GM12878 (cell line): ENCODE measurements around the gene KCNK17. TPM values are rescaled to one million over a fixed set of nuclear protein-coding genes. Genes with fewer than 3 reads are reported as not detected.

ENCODE experiments used
- ATAC-seq: fragments of 200-7000 bp; cut with Tn5 transposase; 3 replicates; pipeline ENCODE4 v1.9.1; 2020; ENCODE audit warnings: mild to moderate bottlenecking, moderate library complexity
- BruUV-seq: library from RNA; stranded (reverse); fragments of 400-500 nt; replicated peaks from 2 replicates; lab custom pipeline; 2021; lab: Mats Ljungman, UMichigan
- CTCF ChIA-PET: fragments of 300-600 bp; sonication (Branson Sonifier 250); formaldehyde crosslinking; extraction: SDS; loops from one replicate; lab custom pipeline; 2021; ENCODE audit warnings: inconsistent platforms; lab: Yijun Ruan, JAX
- POLR2A ChIA-PET: fragments of 350-600 bp; formaldehyde crosslinking; extraction: SDS; loops from one replicate; lab custom pipeline; 2021; ENCODE audit warnings: inconsistent platforms; lab: Charles Lee
- RAD21 ChIA-PET: fragments of 300-600 bp; sonication (Branson Sonifier 250); formaldehyde crosslinking; loops from one replicate; lab custom pipeline; 2023; ENCODE audit warnings: antibody characterized with exemption; ENCODE audit not compliant: unreplicated experiment; lab: Charles Lee
- SMC1A ChIA-PET: fragments of 300-600 bp; sonication (Branson Sonifier 250); formaldehyde crosslinking; loops from one replicate; lab custom pipeline; 2023; ENCODE audit not compliant: unreplicated experiment, uncharacterized antibody; lab: Charles Lee
- DNase-seq: peaks from one replicate; pipeline ENCODE4 v3.0.0-alpha.2; 2011; ENCODE audit warnings: low read depth, low spot score
- FAIRE-seq: peaks from 3 replicates; lab custom pipeline; 2011; peaks lifted over from hg19 to GRCh38; lab: Jason Lieb, UNC
- H2AFZ ChIP-seq: 2 replicates; pipeline ENCODE4 v1.6.0; 2011; ENCODE audit warnings: low read depth, low read length, control low read depth; ENCODE audit not compliant: control insufficient read depth
- H3K27ac ChIP-seq: 2 replicates; pipeline ENCODE4 v1.5.1; 2011; ENCODE audit warnings: control low read depth; ENCODE audit not compliant: control insufficient read depth, insufficient read depth
- H3K27me3 ChIP-seq, 2 experiments: replicated peaks in 1 of 2; 2 replicates each; pipeline versions ENCODE4 v1.6.0 to v1.6.1; 2011; ENCODE audit warnings: low read length in 1 of 2; ENCODE audit not compliant: control insufficient read depth in 2 of 2, insufficient read depth in 2 of 2
- H3K36me3 ChIP-seq, 2 experiments: 2 replicates each; pipeline ENCODE4 v1.5.1; 2011; ENCODE audit warnings: low read length in 1 of 2; ENCODE audit not compliant: control insufficient read depth in 2 of 2, insufficient read depth in 2 of 2
- H3K4me1 ChIP-seq: 2 replicates; pipeline ENCODE4 v1.6.1; 2011; ENCODE audit warnings: mild to moderate bottlenecking, low read length, moderate library complexity, mixed read lengths; ENCODE audit not compliant: control insufficient read depth, insufficient read depth
- H3K4me2 ChIP-seq: 2 replicates; pipeline ENCODE4 v1.6.0; 2011; ENCODE audit warnings: control low read depth; ENCODE audit not compliant: control insufficient read depth, insufficient read depth
- H3K4me3 ChIP-seq: fragments of 200-600 bp; sonication (generic); 2 replicates; pipeline ENCODE4 v1.5.1; 2016
- H3K79me2 ChIP-seq: 2 replicates; pipeline ENCODE4 v1.6.0; 2011; ENCODE audit warnings: low read length; ENCODE audit not compliant: control insufficient read depth, insufficient read depth
- H3K9ac ChIP-seq: 2 replicates; pipeline ENCODE4 v1.8.0; 2011; ENCODE audit warnings: low read length, control low read depth, mixed read lengths; ENCODE audit not compliant: control insufficient read depth, insufficient read depth
- H3K9me3 ChIP-seq: replicated peaks from 3 replicates; pipeline ENCODE4 v1.5.1; 2011; ENCODE audit warnings: mild to moderate bottlenecking, low read length; ENCODE audit not compliant: control insufficient read depth, insufficient read depth
- H4K20me1 ChIP-seq: 2 replicates; pipeline ENCODE4 v1.6.0; 2011; ENCODE audit not compliant: control insufficient read depth, insufficient read depth
- BCL11A ChIP-seq: IDR thresholded peaks from 2 replicates; pipeline ENCODE4 v1.6.1; 2011; ENCODE audit warnings: low read depth, low read length
- EZH2 ChIP-seq: IDR thresholded peaks from 2 replicates; pipeline ENCODE4 v1.6.1; 2012; ENCODE audit warnings: low read depth, mild to moderate bottlenecking, control low read depth, inconsistent platforms, low read length, borderline replicate concordance; ENCODE audit not compliant: control insufficient read depth
- GATAD2B ChIP-seq: fragments of 450-650 bp; conservative IDR thresholded peaks from 2 replicates; pipeline ENCODE4 v1.6.1; 2017; ENCODE audit warnings: low read depth, mild to moderate bottlenecking, moderate library complexity
- KLF5 ChIP-seq: fragments of 450-650 bp; IDR thresholded peaks from 2 replicates; pipeline ENCODE4 v1.6.1; 2014; ENCODE audit warnings: mild to moderate bottlenecking; ENCODE audit not compliant: partially characterized antibody
- POU2F2 ChIP-seq: IDR thresholded peaks from 3 replicates; pipeline ENCODE4 v1.6.1; 2011; ENCODE audit warnings: low read depth, mild to moderate bottlenecking, low read length, borderline replicate concordance
- WGBS: methylation state at CpG from one replicate; pipeline ENCODE4 v1.1.6; 2016; ENCODE audit warnings: low lambda C conversion rate; ENCODE audit not compliant: insufficient replicate concordance, insufficient coverage; ENCODE audit errors: missing lambda C conversion rate; 5-methylcytosine and 5-hydroxymethylcytosine counted together
- in situ Hi-C: fragments of 300-500 bp; cut with MboI; formaldehyde crosslinking; loops from 9 replicates; pipeline ENCODE4 v1.14.3; 2018; ENCODE audit warnings: mixed read lengths
- intact Hi-C: fragments of 100-400 bp; cut with micrococcal nuclease; formaldehyde crosslinking; loops from one replicate; pipeline ENCODE4 v1.14.2; 2022; ENCODE audit not compliant: unreplicated experiment
- polyA plus RNA-seq, 11 experiments: library from polyadenylated mRNA; depleted of rRNA in 4 of 11; unstranded in 6 of 11; stranded (reverse) in 5 of 11; fragments of >200 nt; fragmentation: Nextera tagmentation in 4 of 11; fragmentation: Illumina TruSeq in 1 of 11; extraction: Ambion mirVana in 4 of 11; extraction: Trizol in 1 of 11; gene quantifications; 1 replicate in 1 of 11; 2 replicates in 10 of 11; pipeline versions ENCODE4 v1.2.1 to v1.2.3, GENCODE V29; 2011 to 2016; ENCODE audit warnings: inconsistent platforms in 2 of 11, missing spikeins in 2 of 11, low read depth in 1 of 11
- total RNA-seq, 4 experiments: library from RNA; depleted of rRNA in 3 of 4; stranded (reverse); fragments of >200 nt in 3 of 4; fragmentation: Illumina TruSeq in 1 of 4; extraction: Trizol in 1 of 4; gene quantifications; 2 replicates each; pipeline versions ENCODE4 v1.2.1 to v1.2.3, GENCODE V29; 2013 to 2021
- TF ChIP-seq, protein P1 (sequence below): IDR thresholded peaks from 2 replicates; pipeline ENCODE4 v1.6.1; 2011; ENCODE audit warnings: low read depth, low read length, improper control_type of control experiment, borderline replicate concordance
- TF ChIP-seq, protein P2 (sequence below): fragments of 150-350 bp; IDR thresholded peaks from 2 replicates; pipeline ENCODE4 v1.6.1; 2014; ENCODE audit warnings: mild to moderate bottlenecking, low read depth, low read length

Gene KCNK17
- total and polyA plus RNA-seq, 10 of the 15 experiments (the other 5 are each of a cell fraction or from before 2014, with no cell fraction given), result not detected

DNA sequence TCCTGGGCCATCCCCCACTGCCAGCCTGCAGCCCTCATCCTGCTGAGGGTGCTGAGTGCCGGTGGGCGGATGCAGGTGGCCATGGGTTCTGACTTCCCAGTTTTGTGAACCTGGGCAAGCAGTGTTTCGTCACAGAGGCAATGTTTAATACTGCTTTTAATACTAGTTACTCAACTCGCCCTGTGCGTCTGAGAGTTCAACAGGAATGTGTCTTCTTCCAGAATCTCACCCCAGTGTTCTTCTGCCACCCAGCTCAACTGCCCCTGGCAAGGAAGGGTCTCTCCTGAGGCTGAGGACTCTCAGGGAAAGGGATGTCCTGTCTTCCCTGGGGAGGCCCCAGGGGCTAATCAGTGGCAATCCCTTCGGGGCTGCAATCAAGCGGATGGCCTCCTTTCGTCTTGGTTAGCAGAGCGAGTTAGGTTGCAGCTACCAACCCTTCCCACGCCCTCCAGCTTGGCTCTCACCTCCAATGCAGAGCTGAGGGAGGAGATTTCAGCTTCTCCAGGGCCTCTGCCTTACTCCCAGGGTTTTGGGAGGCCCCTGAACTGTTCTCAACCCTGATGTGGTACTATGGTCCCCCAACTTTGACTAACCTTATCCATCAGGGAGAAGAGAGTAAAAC lies 6.3 kb upstream of the KCNK17 start:
- WGBS, result 11% methylated on average over 10 of the region's 10 CpGs
- Histone ChIP-seq H3K4me3 (no peak overlapping the region), H3K4me2 (no peak overlapping the region), H4K20me1 (no peaks in the 10 kb centered on the region), H3K4me1 (no peaks in the 10 kb centered on the region), H3K9me3 (no peaks in the 10 kb centered on the region), H3K36me3 (no peaks in the 10 kb centered on the region), H3K79me2 (no peaks in the 10 kb centered on the region), H3K27ac (no peak overlapping the region), H3K9ac (no peak overlapping the region), H2AFZ (no peak overlapping the region), H3K27me3 (peaks cover 0 to 5% of the 10 kb centered on the region in 2 experiments; a peak in 3 of 4 replicates)
- TF ChIP-seq BCL11A, result no peak
- TF ChIP-seq, protein P1, sequence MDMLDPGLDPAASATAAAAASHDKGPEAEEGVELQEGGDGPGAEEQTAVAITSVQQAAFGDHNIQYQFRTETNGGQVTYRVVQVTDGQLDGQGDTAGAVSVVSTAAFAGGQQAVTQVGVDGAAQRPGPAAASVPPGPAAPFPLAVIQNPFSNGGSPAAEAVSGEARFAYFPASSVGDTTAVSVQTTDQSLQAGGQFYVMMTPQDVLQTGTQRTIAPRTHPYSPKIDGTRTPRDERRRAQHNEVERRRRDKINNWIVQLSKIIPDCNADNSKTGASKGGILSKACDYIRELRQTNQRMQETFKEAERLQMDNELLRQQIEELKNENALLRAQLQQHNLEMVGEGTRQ, result no peak
- no TSS peak for BruUV-seq
- RAD21 ChIA-PET, result no interaction called here
- FAIRE-seq (no peak), DNase-seq (no peak), ATAC-seq (no peak)
- intact Hi-C loops (no loop called here), in situ Hi-C loops (no loop called here)
- POLR2A ChIA-PET, result no interaction called here
- SMC1A ChIA-PET, result no interaction called here
- CTCF ChIA-PET, result interaction anchor here (0.8 kb wide), 1 partner anchor 9 kb away, joined by 3 read pairs; no protein-coding TSS in a partner anchor

DNA sequence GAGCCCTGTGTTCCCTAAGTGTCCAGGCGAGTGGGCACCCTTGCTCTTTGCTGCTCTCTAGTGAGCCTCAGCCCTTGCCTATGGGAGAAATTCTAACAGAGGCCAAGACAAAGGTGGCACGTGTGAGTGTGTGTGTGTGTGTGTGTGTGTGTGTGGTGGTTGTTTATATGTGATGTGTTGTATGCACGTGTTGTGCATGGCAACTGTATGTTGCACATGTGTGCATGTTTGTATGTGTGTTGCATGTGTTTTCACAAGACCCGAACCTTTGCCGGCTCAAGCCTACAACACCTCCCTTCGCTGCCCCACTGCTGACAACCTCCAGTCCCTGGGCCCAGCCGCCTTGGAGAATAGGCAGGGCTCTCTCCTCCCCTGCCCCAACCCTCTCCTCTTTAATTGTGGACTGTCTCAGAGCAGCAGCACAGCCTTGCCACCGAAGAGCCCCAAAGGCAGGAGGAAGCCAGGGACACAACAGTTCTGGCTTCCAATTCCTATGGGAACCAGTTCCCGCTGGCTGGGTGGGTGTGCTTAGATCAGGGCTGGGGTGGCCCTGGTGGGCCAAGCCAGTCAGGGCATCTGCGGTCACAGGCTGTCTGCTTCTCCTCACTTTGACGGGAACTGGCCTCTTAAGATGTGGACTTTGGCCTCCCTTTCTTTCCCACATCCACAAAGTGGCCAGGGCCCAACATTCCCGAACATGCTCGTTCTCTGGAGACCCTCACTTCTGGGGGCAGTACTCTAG lies 5.6 kb upstream of the KCNK17 start:
- ChIA-PET POLR2A (no interaction called here), CTCF (no interaction called here), SMC1A (no interaction called here), RAD21 (no interaction called here)
- in situ Hi-C loops (no loop called here), intact Hi-C loops (no loop called here)
- Histone ChIP-seq H3K4me2 (no peak overlapping the region), H3K9ac (no peak overlapping the region), H3K9me3 (no peaks in the 10 kb centered on the region), H4K20me1 (no peaks in the 10 kb centered on the region), H3K36me3 (no peaks in the 10 kb centered on the region), H3K79me2 (no peaks in the 10 kb centered on the region), H2AFZ (no peak overlapping the region), H3K4me1 (no peaks in the 10 kb centered on the region), H3K27ac (no peak overlapping the region), H3K27me3 (peaks cover 0 to 5% of the 10 kb centered on the region in 2 experiments; a peak in 3 of 4 replicates), H3K4me3 (no peak overlapping the region)
- ATAC-seq (no peak), DNase-seq (no peak), FAIRE-seq (no peak)
- TF ChIP-seq POU2F2 (no peak), EZH2 (no peak), BCL11A (no peak), KLF5 (no peak), GATAD2B (no peak)
- TF ChIP-seq, protein P2, sequence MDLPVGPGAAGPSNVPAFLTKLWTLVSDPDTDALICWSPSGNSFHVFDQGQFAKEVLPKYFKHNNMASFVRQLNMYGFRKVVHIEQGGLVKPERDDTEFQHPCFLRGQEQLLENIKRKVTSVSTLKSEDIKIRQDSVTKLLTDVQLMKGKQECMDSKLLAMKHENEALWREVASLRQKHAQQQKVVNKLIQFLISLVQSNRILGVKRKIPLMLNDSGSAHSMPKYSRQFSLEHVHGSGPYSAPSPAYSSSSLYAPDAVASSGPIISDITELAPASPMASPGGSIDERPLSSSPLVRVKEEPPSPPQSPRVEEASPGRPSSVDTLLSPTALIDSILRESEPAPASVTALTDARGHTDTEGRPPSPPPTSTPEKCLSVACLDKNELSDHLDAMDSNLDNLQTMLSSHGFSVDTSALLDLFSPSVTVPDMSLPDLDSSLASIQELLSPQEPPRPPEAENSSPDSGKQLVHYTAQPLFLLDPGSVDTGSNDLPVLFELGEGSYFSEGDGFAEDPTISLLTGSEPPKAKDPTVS, result no peak
- BruUV-seq, result no TSS peak
- 42% methylated on average over 13 of the region's 13 CpGs for WGBS
